MG63 (cell line): Measurements from ENCODE around the gene F7. TPM values are rescaled to one million over a fixed set of nuclear protein-coding genes. Genes with fewer than 3 reads are reported as not detected.

Experiments
- DNase-seq: peaks from one replicate; pipeline ENCODE4 v3.0.0-alpha.2; 2020
- H3K27me3 ChIP-seq: fragments of 250-450 bp; sonication (Bioruptor Pico); 2 replicates; pipeline ENCODE4 v1.5.1; 2020; ENCODE audit warnings: mild to moderate bottlenecking, moderate library complexity
- H3K36me3 ChIP-seq: fragments of 250-450 bp; sonication (Bioruptor Pico); 2 replicates; pipeline ENCODE4 v1.5.1; 2020; ENCODE audit warnings: mild to moderate bottlenecking, moderate library complexity
- H3K4me3 ChIP-seq: fragments of 250-450 bp; sonication (Bioruptor Pico); 2 replicates; pipeline ENCODE4 v1.5.1; 2020; ENCODE audit warnings: mild to moderate bottlenecking, moderate library complexity
- H3K9me3 ChIP-seq: fragments of 250-450 bp; sonication (Bioruptor Pico); 2 replicates; pipeline ENCODE4 v1.5.1; 2020; ENCODE audit warnings: mild to moderate bottlenecking, moderate library complexity
- total RNA-seq: library from RNA; depleted of rRNA; stranded (reverse); fragments of >200 nt; shearing (Covaris generic); gene quantifications from 2 replicates; pipeline ENCODE4 v1.2.3, GENCODE V29; 2014; ENCODE audit warnings: low replicate concordance

The F7 gene
- total RNA-seq, 1 experiment from 2014 or later, result not detected

DNA sequence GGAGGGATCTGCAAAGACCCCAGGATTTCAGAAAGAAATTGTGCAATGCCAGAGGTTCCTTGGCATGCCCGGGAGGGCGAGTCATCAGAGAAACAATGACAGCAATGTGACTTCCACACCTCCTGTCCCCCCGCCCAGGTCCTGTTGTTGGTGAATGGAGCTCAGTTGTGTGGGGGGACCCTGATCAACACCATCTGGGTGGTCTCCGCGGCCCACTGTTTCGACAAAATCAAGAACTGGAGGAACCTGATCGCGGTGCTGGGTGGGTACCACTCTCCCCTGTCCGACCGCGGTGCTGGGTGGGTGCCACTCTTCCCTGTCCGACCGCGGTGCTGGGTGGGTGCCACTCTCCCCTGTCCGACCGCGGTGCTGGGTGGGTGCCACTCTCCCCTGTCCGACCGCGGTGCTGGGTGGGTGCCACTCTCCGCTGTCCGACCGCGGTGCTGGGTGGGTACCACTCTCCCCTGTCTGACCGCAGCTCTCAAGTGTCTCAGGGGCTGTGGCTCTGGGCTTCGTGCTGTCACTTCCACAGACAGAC is 11.8 kb downstream of the F7 start:
- H3K4me3 ChIP-seq, result no peak overlapping the region
- H3K27me3 ChIP-seq, result no peaks in the 10 kb centered on the region
- DNase-seq, result no peak
- no peaks in the 10 kb centered on the region for H3K36me3 ChIP-seq
- no peaks in the 10 kb centered on the region for H3K9me3 ChIP-seq

DNA sequence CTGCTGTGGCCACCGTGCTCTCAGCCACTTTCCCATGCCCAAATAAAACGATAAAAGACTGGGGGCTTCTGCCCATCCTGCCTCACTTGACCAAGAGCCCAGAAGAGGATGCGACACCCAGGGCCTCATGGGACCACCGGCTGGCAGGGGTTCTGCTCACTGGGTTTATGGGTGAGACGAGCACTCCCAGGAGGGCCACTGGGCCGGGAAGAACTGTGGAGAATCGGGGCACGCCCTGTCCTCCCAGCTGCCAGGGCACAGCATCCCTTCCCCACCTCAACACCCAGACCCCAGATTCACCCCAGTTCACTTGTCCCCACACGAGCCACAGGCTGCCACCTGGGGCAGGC is 12.3 kb downstream of the F7 start:
- no peaks in the 10 kb centered on the region for H3K36me3 ChIP-seq
- no peak for DNase-seq
- H3K27me3 ChIP-seq, result no peaks in the 10 kb centered on the region
- H3K9me3 ChIP-seq, result no peaks in the 10 kb centered on the region
- H3K4me3 ChIP-seq, result no peak overlapping the region

DNA sequence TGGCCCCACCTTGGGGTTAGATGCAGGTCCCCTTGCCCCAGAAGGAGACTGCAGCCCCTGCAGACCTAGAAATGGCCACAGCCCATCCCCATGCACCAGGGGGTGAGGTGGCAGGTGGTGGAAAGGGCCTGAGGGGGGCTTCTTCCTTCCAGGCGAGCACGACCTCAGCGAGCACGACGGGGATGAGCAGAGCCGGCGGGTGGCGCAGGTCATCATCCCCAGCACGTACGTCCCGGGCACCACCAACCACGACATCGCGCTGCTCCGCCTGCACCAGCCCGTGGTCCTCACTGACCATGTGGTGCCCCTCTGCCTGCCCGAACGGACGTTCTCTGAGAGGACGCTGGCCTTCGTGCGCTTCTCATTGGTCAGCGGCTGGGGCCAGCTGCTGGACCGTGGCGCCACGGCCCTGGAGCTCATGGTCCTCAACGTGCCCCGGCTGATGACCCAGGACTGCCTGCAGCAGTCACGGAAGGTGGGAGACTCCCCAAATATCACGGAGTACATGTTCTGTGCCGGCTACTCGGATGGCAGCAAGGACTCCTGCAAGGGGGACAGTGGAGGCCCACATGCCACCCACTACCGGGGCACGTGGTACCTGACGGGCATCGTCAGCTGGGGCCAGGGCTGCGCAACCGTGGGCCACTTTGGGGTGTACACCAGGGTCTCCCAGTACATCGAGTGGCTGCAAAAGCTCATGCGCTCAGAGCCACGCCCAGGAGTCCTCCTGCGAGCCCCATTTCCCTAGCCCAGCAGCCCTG is 12.8 kb downstream of the F7 start:
- no peaks in the 10 kb centered on the region for H3K36me3 ChIP-seq
- DNase-seq, result no peak
- no peak overlapping the region for H3K4me3 ChIP-seq
- no peaks in the 10 kb centered on the region for H3K9me3 ChIP-seq
- H3K27me3 ChIP-seq, result no peaks in the 10 kb centered on the region

DNA sequence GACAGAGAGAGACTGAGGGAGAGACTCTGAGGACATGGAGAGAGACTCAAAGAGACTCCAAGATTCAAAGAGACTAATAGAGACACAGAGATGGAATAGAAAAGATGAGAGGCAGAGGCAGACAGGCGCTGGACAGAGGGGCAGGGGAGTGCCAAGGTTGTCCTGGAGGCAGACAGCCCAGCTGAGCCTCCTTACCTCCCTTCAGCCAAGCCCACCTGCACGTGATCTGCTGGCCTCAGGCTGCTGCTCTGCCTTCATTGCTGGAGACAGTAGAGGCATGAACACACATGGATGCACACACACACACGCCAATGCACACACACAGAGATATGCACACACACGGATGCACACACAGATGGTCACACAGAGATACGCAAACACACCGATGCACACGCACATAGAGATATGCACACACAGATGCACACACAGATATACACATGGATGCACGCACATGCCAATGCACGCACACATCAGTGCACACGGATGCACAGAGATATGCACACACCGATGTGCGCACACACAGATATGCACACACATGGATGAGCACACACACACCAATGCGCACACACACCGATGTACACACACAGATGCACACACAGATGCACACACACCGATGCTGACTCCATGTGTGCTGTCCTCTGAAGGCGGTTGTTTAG is 13.7 kb downstream of the F7 start:
- Histone ChIP-seq H3K4me3 (no peak overlapping the region), H3K27me3 (no peaks in the 10 kb centered on the region), H3K9me3 (no peaks in the 10 kb centered on the region), H3K36me3 (no peaks in the 10 kb centered on the region)
- DNase-seq, result no peak

DNA sequence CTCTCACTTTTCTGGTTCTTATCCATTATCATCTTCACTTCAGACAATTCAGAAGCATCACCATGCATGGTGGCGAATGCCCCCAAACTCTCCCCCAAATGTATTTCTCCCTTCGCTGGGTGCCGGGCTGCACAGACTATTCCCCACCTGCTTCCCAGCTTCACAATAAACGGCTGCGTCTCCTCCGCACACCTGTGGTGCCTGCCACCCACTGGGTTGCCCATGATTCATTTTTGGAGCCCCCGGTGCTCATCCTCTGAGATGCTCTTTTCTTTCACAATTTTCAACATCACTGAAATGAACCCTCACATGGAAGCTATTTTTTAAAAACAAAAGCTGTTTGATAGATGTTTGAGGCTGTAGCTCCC is 14.2 kb downstream of the F7 start:
- H3K27me3 ChIP-seq, result no peaks in the 10 kb centered on the region
- no peaks in the 10 kb centered on the region for H3K36me3 ChIP-seq
- no peak overlapping the region for H3K4me3 ChIP-seq
- no peaks in the 10 kb centered on the region for H3K9me3 ChIP-seq
- DNase-seq, result no peak

DNA sequence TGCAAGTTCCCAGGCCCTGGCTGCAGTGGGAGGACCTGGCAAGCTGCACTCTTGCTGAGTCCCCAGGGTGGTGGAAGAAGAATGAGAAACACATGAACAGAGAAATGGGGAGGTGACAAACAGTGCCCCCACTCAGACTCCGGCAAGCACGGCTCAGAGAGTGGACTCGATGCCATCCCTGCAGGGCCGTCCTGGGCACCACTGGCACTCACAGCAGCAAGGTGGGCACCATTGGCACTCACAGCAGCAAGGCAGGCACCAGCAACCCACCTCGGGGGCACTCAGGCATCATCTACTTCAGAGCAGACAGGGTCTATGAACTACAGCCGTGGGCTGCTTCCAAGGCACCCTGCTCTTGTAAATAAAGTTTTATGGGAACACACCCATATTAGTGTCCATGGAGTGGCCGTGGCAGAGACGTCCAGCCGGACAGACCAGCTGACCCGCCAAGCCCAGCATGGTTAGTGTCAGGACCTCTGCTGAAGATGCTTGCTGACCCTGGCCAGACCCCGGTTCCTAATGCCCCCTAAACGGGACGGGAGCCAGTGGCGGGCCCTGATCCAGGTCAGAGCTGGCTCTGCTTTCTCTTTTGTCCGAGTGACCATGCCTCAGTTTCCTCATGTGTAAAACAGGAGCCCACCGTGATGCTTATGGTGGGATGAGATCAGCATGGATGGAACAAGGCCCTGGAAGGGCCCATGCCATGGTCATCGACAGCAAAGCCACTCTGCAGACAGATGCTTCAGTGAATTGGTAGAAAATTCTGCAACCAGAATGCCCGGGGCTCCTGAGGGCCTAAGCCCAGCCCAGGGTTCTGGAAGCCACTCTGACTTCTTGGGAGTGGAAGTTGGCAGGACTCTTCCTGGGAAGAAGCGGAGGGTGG is 14.9 kb downstream of the F7 start:
- Histone ChIP-seq H3K36me3 (no peaks in the 10 kb centered on the region), H3K4me3 (no peak overlapping the region), H3K9me3 (no peaks in the 10 kb centered on the region), H3K27me3 (no peaks in the 10 kb centered on the region)
- no peak for DNase-seq

DNA sequence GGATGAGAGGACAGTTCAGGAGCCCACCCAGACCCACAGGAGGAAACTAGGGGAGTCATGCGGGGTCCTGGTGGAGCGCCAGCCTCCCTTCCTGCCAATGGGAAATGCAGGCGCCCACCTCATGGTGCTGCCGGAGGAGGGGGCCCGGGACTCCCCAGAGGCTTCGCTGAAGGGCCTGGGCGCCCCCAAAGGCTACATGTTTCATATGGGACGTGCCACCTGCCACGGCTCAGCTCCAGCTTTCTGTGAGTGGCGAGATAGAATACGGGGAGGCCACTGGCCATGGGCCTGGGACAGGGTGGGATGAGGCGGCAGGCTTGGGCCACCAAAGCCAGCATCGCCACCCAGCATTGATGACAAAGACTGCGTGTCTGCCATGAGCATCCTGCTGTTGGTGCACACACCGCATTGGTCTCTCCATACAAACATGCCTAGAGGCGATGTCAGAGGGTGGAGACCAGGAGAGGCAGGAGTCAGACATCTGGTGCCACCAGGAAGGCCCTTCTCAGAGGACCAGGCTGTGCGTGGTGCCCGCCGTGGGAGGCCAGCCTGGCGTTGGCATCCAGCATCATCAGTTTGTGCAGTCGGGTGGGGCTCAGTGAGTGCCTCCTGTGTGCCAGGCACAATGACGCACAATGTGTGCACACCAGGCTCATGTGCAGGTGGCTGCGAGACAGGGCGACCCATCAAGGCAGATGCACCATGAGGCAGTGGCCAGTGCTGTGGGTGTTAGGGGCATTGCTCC is 15.8 kb downstream of the F7 start:
- no peak for DNase-seq
- Histone ChIP-seq H3K9me3 (no peaks in the 10 kb centered on the region), H3K27me3 (no peaks in the 10 kb centered on the region), H3K36me3 (no peaks in the 10 kb centered on the region), H3K4me3 (no peak overlapping the region)

DNA sequence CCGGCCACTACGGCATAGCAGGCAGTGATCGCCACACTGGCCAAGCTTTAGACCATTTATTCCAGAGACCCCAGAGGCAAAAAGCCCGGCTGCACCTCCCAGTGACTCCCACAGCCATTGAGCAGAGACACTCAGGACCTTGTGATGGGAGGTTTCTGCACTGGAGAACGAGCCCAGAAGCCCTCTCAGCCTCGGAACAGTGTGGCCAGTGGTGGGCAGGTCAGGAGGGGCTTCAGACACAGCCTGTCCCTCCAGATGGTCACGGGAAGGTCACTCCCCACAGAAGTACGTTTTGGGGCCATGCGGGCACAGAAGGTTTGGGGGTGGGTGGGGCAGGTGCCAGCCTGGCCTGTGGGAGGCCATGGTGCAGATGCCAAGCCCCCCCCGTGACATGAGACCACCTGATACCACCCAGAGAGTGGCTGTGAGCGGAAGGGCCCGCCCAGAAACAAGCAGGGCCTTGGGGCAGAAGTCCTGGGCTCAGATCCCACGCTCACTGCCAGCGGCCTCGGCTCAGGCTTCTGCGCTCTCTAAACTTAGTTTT is 16.4 kb downstream of the F7 start:
- no peaks in the 10 kb centered on the region for H3K36me3 ChIP-seq
- no peaks in the 10 kb centered on the region for H3K27me3 ChIP-seq
- H3K4me3 ChIP-seq, result no peak overlapping the region
- no peak for DNase-seq
- H3K9me3 ChIP-seq, result no peaks in the 10 kb centered on the region

DNA sequence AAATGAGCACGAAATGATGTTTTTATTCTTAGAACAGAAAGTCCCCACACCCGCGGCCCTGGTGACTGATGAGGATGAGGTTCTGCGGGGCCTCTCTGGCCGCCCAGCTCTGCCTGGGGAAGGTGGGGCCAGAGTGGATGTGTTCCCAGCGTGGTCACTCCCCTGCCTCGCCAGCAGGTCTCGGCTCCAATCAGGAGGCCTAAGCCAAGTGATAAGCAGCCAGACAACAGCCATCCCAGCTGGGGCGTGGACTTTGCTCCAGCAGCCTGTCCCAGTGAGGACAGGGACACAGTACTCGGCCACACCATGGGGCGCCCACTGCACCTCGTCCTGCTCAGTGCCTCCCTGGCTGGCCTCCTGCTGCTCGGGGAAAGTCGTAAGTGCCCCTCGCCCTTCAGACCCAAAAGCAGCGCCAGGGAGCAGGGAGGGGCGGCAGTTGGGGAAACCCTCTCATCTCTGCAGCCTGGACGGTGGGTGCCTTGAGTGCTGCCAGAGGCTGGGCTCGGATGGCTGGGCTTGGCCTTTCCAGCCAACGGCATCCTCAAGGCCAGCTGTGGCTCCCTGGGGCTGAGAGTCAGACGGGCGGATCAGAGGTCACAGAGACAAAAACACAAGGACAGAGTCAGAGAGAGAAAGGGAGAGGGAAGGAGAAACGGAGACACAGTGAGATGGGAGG is 17.1 kb downstream of the F7 start, which contains the start of gene F10:
TSS of gene F10 (plus strand) at position 250 of the 676 bp plus-strand sequence. CDS start at position 307, 57 bp downstream.
- no peak for DNase-seq
- Histone ChIP-seq H3K27me3 (no peaks in the 10 kb centered on the region), H3K36me3 (no peaks in the 10 kb centered on the region), H3K9me3 (no peaks in the 10 kb centered on the region), H3K4me3 (no peak within 1 kb of the TSS)

DNA sequence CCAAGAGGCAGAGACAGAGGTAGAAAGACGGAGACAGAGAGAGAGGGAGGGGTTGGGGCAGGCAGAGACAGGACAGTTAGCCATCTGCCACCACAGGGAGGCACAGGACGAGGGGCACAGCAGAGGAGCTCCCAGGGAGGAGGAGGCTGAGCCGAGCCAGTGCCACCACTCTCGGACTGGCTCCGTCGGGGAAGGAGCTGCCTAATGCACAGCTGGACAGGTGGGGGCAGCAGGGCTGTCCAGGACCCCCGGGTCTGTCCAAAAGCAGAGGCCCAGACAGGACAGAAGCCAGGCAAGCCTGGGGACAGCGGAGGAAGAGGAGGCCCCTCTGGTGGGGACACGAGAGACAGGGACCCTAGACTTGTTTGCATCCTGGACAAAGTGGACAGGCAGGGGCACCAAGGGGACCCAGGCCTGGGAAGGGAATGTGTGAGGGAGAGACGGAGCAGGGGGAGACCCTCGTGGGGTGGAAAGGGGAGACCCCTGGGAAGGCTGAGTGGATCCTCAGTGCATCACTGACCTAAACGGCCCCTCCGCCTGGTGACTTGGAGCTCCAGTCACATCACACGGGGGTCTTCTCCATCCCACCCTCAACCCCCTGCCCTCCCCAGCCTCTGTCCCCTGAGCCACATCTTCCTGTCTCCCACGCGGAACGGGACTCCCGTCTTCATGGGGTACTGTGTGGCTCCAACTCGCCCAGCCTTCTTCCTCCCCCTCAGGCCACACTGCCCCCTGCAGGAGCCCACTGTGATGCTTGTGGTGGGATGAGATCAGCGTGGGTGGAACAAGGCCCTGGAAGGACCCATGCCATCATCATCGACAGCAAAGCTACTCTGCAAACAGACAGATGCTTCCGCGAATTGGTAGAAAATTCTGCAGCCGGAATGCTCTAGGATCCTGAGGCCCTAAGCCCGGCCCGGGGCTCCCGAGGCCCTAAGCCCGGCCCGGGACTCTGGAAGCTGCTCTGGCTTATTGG is 17.9 kb downstream of the F7 start:
- Histone ChIP-seq H3K9me3 (no peaks in the 10 kb centered on the region), H3K36me3 (no peaks in the 10 kb centered on the region), H3K4me3 (no peak overlapping the region), H3K27me3 (no peaks in the 10 kb centered on the region)
- no peak for DNase-seq

DNA sequence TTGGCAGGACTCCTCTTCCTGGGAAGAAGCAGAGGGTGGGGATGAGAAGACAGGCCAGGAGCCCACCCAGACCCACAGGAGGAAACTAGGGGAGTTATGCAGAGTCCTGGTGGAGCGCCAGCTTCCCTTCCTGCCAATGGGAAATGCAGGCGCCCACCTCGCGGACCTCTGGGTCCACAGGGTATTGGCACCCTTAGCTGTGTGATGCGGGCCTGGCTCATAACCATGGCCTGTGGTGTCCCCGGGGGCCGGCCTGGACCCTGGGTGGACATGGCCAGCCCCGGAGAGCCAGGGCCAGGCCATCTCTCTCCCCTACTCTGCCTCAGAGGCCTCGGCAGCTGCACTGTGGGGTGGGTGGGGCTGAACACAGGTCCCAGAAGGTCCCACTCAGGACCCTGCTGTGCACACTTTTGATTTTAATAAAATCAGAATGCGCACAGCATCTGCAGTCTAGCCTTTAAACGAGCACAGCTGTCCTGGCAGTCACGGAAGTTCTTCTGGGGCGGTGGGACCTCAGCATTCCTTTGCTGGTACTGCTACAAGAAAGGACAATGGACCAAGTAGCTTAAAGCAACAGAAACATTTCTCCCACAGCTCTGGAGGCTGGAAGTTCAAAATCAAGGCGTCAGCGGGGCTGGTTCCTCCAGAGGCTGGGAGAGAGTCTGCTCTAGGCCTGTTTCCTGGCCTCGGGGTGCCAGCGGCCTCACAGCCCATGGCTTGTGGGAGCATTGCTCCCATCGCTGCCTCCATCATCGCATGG is 18.8 kb downstream of the F7 start:
- DNase-seq, result no peak
- Histone ChIP-seq H3K4me3 (no peak overlapping the region), H3K36me3 (no peaks in the 10 kb centered on the region), H3K27me3 (no peaks in the 10 kb centered on the region), H3K9me3 (no peaks in the 10 kb centered on the region)

DNA sequence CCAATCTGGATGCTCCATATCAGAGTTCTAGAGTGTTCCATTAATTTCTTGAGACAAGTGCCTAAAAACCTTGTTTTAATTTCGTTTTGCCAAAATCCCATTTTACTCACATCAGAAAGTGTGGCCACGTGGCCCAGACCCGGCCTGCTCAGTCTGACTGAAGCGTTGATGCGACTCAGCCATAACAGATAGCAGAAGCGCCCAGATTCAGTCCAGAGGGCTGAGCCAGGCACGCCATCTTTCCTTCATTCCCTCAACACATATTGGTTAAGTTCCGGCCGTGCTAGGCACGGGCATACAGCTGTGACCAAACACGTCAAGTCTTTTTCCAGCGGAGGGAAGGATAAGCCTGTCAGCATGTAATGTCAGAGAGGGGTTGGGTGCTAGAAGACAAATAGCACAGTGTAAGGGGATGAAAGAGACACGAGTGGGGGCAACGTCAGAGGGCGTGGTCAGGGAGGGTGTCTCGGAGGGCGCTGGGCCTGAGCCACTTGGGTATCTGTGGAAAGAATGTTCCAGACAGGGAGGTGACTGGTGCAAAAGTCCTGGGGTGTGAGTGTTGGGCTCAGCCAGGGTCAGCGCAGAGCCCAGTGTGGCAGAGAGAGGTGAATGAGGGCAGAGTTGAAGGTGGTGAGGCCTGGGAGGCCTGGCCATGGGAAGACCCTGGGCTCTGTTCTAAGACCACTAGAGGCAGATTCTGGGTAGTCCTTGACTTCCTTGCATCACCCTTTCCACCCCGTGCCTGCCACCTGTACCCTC is 20.1 kb downstream of the F7 start:
- H3K27me3 ChIP-seq, result no peaks in the 10 kb centered on the region
- no peaks in the 10 kb centered on the region for H3K36me3 ChIP-seq
- no peak overlapping the region for H3K4me3 ChIP-seq
- H3K9me3 ChIP-seq, result no peaks in the 10 kb centered on the region
- DNase-seq, result no peak

DNA sequence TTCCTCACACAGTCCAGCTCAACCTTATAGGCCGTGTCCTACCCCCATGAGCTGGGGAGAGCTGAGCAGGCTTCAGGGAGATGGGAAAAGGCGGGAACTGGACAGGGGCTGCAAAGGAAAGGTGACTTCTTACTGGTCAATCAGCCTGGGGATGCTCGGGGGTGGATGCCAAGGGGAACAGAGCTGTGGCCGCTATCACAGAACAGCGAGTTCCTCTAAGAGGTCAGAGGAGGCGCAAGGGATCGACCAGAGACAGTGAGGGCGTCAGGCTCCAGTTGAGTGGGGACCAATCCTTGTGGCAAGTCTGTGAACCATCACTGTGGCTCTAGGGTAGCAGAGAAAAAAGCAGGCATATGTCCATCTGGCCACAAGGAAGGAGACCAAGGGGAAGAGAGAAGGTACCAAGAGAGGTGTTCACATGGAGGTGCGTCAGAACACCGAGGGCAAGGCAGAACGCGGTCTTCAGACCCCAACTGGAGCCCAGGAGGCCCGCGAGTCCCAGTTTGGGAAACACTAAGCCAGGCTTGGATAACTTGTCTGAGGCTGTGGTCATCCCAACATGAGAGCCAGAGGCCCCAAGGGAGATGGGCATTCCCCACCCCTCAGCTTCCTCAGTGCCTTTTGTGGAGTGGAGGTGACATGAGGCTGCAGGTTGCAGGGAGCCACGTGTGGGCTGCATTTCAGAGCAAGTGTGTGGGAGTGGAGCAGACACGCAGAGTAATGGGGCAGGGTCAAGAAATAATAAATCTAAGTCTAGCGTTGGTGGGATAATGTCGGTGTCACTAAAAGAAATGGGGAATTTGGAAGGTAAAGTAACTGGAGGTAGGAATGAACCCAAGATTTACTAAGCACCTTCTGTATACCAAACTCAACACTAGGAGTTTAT is 20.9 kb downstream of the F7 start:
- Histone ChIP-seq H3K27me3 (no peaks in the 10 kb centered on the region), H3K9me3 (no peaks in the 10 kb centered on the region), H3K36me3 (no peaks in the 10 kb centered on the region), H3K4me3 (no peak overlapping the region)
- no peak for DNase-seq
